GM18498 (cell line): ENCODE data around the gene EPHA4.
A peak's percentile ranks its signal among the peaks of the same experiment; 100 is the strongest.

Experiments
- ATAC-seq: cut with Tn5 transposase; IDR thresholded peaks from one replicate; pipeline ENCODE4 v1.9.1; 2021; ENCODE audit warnings: mild to moderate bottlenecking, moderate library complexity; ENCODE audit not compliant: unreplicated experiment

Gene EPHA4

GRCh38 chr2:221478485-221478863 lies 93.6 kb downstream of the EPHA4 start:
- no peak for ATAC-seq

- ATAC-seq = no peak
Measured at GRCh38 chr2:221477714-221478484, 94.2 kb downstream of the EPHA4 start.

GRCh38 chr2:221476195-221476594 lies 95.9 kb downstream of the EPHA4 start:
- no peak for ATAC-seq

GRCh38 chr2:221473451-221473850 lies 98.7 kb downstream of the EPHA4 start:
- no peak for ATAC-seq

GRCh38 chr2:221468317-221468716 lies 103.8 kb downstream of the EPHA4 start:
- no peak for ATAC-seq

GRCh38 chr2:221467610-221468009 lies 104.5 kb downstream of the EPHA4 start:
- no peak for ATAC-seq

- no peak for ATAC-seq
Measured at GRCh38 chr2:221466744-221467143, 105.4 kb downstream of the EPHA4 start.

- peak; percentile 85 for ATAC-seq
Measured at GRCh38 chr2:221465776-221466175, 106.3 kb downstream of the EPHA4 start.

- ATAC-seq = no peak
Measured at GRCh38 chr2:221464971-221465370, 107.1 kb downstream of the EPHA4 start.

GRCh38 chr2:221463241-221463896 lies 108.7 kb downstream of the EPHA4 start:
- ATAC-seq = no peak

GRCh38 chr2:221461901-221462300 lies 110.2 kb downstream of the EPHA4 start:
- ATAC-seq = no peak

GRCh38 chr2:221460136-221460535 lies 112.0 kb downstream of the EPHA4 start:
- no peak for ATAC-seq

- ATAC-seq = no peak
Measured at GRCh38 chr2:221458578-221458977, 113.5 kb downstream of the EPHA4 start.

GRCh38 chr2:221455214-221455613 lies 116.9 kb downstream of the EPHA4 start:
- ATAC-seq = no peak

GRCh38 chr2:221454459-221455105 lies 117.5 kb downstream of the EPHA4 start:
- ATAC-seq = no peak

GRCh38 chr2:221451862-221452788 lies 120.0 kb downstream of the EPHA4 start:
- ATAC-seq = no peak

- no peak for ATAC-seq
Measured at GRCh38 chr2:221450280-221450679, 121.8 kb downstream of the EPHA4 start.

GRCh38 chr2:221449406-221449805 lies 122.7 kb downstream of the EPHA4 start:
- no peak for ATAC-seq

- no peak for ATAC-seq
Measured at GRCh38 chr2:221448844-221449390, 123.2 kb downstream of the EPHA4 start.

- ATAC-seq = no peak
Measured at GRCh38 chr2:221448057-221448843, 123.9 kb downstream of the EPHA4 start.
